ENCODE measurements around the gene ZMYND15.
A peak's percentile ranks its signal among the peaks of the same experiment; 100 is the strongest.

The ZMYND15 gene

DNA sequence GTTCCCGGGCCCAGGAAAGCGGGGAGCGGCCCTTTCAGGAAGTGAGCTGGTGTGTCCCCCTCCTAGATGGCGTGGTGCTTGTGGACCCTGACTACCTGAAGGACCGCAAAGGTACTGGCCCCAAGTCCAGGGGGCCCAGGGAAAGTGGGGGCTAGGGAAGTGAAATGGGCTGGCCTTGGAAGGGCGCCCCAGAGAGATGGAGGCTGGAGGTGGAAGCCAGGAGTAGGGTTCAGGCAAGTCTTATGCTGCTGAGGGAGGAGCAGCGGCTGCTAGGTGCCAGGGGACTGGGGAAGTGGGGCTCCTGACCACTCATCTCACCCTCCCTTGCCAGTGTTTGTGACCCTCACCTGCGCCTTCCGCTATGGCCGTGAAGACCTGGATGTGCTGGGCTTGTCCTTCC is 23.6 kb upstream of the ZMYND15 start:
- no peak for DNase-seq

DNA sequence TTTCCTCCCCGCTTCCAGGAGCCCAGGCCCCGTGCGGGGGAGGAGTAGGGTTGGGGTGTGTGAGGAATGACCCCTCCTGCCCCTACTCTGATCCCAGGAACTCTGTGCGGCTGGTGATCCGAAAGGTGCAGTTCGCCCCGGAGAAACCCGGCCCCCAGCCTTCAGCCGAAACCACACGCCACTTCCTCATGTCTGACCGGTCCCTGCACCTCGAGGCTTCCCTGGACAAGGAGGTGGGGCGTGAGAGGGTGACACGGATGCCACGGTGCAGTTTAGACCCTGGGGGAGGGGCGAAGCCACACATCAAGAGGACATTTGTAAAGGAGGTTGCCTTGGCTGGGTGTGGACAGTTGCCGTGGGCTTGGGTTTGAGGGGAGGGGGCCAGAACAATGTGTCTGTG is 21.8 kb upstream of the ZMYND15 start:
- no peak for DNase-seq

DNA sequence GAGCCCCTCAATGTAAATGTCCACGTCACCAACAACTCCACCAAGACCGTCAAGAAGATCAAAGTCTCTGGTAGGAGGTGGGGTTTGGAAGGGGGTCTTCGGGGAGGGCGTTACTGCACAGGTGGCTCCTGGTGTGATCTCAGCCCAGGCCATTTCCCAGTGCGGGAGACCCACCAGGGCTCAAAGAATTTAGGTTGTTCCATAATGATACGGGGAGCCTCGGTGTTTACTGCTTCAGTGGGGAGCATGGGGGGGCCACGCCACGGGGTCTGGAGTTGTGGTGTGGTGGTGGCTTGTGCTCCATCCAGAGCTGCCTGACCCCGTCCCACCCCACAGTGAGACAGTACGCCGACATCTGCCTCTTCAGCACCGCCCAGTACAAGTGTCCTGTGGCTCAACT is 21.4 kb upstream of the ZMYND15 start:
- DNase-seq, result no peak

DNA sequence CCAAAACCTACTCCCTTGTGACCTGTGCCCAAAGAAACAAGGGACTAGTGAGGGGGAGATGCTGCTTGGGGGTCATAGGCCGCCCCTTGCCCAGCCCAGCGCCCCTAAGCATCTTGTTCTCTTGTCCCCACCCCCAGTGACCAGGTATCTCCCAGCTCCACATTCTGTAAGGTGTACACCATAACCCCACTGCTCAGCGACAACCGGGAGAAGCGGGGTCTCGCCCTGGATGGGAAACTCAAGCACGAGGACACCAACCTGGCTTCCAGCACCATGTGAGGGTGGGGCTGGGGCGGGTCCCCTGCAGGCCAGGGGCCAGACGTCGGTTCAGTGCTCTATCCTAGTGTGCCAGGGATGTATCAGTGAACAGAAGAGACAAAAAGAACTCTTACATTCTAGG is 20.5 kb upstream of the ZMYND15 start:
- DNase-seq, result no peak

DNA sequence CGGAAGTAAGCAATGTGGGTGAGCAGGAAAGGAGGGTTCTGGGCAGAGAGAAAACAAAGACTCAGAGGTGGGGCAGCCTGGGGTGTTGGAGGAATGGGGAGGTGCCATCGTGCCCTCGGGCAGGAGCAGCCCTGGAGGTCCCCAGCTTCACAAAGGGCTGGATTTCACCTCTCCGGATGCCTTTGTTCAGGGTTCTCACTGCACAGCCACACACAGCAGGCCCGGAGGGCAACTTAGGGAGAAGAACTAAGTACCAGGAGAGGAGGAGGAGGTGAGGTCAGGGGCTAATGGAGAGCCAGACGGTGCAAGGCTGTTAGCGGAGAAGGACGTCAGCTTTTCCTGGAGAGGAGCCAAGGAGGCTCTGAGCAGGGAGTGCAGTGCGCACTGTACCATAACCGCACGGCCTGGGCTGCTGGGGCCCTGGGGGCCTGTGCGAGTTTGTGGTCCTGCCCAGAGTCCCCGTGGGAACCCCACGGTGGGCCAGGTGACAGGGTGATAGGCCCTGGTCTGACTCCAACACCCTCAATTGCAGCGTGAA is 19.9 kb upstream of the ZMYND15 start:
- no peak for DNase-seq

DNA sequence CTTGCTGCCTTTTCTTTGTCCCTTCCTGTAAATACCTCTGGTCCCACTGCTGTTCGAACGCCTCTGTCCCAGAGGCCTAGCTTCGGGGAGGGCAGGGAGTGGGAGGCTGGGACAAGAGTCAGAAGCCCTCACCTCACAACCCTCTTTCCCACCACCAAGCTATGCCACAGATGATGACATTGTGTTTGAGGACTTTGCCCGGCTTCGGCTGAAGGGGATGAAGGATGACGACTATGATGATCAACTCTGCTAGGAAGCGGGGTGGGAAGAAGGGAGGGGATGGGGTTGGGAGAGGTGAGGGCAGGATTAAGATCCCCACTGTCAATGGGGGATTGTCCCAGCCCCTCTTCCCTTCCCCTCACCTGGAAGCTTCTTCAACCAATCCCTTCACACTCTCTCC is 18.8 kb upstream of the ZMYND15 start:
- DNase-seq, result no peak

DNA sequence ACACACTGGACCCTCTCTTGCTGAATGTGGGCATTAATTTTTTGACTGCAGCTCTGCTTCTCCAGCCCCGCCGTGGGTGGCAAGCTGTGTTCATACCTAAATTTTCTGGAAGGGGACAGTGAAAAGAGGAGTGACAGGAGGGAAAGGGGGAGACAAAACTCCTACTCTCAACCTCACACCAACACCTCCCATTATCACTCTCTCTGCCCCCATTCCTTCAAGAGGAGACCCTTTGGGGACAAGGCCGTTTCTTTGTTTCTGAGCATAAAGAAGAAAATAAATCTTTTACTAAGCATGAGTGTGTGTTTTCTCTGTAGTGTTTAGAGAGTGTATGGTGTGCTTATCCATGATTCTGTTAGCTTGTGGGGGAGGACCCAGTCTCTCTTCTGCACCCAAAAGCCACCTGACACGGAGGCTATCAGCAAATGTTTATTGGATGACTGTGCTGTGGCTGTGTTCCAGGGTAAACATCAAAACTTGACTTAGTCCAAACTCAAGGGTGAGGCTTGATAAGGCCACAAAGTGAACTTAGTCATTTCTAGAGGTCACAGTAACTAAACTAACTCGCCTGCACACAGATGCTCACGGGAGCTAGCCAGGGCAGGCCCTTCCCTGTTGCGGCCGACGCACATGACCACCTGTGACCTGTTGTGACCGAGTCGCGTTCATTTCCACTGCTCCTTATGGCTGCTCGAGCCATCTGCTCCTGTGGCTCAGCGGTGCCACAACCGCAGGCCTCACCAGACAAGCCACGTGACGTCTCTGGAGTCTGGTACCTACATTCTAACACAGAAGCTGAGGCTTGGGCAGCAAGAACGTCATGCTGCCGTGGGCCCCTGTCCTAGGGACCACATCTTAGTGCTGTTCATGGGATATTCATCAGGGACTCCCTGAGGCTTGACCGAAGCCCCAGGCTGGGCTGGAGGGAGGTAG is 18.2 kb upstream of the ZMYND15 start:
- DNase-seq, result no peak

- DNase-seq, result no peak
Observed at GRCh38 chr17:4722678-4723240, 16.9 kb upstream of the ZMYND15 start.

DNA sequence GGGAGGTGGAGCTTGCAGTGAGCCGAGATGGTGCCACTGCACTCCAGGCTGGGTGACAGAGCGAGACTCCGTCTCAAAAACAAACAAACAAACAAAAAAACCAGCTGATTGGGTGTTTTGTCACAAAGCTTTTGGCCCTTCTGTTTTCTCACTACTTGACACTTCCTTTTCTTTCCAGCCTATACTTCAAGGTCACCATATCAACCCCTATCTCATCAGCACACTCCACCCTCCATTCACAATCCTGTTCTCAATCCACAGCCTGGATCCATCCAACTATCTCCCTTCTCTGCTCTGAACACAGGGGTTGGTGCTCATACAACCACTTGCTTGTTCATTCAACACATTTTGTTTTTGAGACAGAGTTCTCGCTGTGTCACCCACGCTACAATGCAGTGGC is 15.0 kb upstream of the ZMYND15 start:
- DNase-seq, result no peak

DNA sequence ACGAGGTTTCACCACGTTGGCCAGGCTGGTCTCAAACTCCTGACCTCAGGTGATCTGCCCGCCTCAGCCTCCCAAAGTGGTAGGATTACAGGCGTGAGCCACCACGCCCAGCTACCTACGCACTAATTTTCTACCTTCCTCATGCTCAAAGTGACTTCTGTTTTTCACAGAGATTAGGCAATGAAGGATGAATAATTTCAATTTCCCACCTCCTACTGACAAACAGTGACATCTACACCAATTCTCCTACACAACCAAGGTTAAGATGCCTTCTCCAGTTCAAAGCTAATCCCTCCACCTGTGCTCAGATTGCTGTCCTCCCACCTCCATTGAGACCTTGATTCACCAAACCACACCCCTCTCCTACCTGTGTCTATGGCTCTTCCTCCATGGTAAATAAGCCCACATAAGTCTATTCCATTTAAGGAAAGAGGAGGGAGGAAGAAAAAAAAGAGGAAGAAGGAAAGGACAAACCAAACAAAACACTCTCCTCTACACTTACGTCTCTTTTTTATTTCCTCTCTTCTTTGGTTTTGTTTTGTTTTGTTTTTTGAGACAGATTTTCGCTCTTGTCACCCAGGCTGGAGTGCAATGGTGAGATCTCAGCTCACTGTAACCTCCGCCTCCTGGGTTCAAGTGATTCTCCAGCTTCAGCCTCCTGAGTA is 13.9 kb upstream of the ZMYND15 start:
- no peak for DNase-seq

DNA sequence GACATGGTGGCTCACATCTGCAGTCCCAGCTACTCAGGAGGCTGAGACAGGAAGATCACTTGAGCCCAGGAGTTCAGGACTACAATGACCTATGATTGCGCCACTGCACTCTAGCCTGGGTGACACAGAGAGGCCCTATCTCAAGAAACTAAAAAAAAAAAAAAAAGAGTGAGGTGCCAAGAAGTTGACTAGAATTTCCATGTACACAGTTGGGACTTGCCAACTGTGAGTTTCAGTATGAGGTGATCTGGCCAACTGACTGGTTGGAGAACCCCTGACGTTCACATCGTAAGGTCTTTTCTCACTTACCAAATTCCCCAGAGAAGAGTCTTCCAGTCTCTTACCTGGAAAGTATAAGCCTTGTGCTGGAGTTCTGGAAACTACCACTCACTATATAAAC is 11.5 kb upstream of the ZMYND15 start:
- DNase-seq, result peak; percentile 79

DNA sequence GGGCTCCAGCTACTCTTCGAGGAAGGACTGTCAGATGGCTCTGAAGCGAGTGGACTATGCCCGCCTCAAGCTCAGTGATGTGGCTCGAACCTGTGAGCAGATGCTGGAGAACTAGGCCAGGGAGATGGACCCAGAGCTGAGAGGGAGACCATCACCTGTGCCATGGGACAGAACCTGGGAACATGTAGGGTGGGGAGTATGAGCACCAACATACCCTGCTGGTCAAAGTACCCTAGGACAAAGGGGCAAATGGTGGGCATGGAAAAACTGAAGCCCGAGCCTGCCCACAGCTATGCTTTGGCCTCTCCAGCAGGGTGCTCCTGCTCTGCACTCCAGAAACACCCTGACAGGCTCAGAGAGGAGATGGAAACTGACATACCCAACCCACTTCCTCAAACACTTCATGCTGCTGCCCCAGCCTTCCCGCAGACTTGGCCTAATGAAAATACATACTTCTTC is 6.5 kb upstream of the ZMYND15 start:
- peak; percentile 46 for DNase-seq

DNA sequence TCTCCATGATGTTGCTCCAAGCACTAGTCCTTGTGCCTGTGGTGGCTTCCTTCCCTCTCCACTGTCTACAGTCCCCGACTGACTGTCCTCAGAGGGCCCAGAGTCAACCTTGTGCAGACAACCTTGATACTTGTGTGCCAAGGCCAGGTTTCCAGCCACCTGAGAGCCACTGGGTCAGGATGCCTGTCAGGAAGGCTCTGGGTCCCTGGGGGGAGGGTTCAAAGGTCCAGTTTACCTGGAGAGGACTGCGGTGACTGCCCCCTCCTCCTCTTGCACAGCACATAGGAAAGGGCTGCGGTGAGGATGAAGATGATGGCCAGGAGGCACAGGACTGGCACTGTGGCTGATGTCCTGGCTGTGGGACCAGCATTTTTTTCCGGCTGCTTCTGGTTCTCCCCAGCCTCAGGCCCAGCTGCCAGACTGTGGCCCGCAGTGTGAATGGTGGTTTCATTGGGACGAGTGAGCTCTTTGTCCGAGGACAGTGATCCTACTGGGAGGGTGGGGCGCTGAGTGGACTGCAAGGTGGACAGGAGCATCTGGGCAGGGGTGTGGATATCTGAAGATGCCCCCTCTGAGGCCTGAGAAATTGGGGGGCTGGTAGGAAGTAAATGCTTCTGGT is 4.7 kb upstream of the ZMYND15 start:
- DNase-seq, result no peak

DNA sequence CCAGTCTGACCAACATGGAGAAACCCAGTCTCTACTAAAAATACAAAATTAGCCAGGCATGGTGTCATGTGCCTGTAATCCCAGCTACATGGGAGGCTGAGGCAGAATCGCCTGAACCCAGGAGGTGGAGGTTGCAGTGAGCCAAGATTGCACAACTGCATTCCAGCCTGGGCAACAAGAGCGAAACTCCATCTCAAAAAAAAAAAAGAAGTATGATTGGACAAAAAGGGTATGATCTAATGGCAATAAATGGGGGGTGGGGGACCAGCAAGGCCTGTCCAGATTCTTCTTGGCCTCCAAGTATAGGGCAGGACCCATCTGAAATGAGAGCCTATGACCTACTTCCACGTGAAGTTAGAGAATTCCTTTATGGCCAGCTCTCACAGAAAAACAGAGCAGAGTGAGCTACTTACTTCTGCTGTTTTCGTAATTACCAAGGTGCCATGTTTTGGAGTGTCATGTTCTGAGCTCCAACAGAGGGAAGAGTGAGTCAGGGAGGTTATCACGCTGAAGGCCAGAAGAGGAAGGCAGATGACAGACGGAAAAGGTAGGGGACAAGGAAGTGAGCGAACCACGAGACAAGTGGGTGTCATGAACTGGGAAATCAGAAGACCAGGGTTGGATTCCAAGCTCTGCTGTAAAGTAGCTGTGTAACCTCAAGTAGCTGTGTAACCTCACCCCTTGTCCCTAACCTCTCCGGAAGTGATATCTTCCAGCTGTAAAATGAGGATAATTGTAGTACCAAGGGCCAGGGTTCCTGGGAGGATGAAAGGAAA is 3.6 kb upstream of the ZMYND15 start:
- no peak for DNase-seq

DNA sequence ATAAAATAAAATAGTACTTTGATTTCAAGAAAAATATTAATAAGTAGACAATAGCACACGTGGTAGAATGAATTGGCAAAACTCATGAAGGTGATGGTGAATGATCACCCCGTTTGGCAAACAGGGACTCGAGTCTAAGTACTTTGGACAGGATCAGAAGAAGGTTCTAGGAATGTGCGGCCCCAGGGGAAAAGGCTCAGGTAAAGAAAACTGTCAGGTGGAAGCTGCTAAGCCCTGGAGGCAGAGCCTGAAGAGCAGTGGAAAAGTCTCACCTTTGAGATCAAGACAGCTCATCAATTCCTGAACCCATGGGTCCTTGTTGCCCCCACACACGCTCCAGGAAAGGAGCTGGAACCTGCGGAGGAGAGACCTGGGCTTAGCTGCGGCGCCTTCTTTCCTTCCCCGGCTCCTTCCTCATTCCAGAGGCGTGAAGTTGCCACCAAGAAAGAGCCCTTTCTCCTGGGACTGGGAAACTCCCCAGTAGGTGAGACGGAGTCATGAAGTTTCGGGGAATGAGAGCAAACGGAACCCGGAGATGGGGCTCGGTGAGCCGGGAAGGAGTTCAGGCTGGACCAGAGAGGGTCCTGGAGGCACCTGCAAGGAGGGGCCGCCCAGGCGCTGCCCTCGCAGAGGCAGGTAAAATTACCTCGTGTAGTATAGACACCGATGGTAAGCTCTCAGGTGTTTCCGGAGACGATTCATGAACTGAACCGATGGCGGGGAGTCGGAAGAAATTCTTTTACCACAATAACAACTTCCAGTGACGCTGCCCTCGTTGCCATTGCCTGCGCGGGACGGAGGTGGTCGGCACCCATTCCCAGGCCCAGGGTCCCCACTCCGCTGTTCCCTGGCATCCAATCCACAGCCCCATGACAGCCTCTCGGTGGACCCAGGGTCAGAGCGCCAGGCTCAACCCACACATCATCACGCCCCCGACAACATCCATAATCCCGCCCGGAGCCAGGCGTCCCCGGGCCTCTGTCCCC is 1.2 kb upstream of the ZMYND15 start:
- no peak for DNase-seq

GRCh38 chr17:4740025-4740351 is 355 bp downstream of the ZMYND15 start:
- no peak for DNase-seq

- no peak for DNase-seq
Observed at GRCh38 chr17:4740584-4740983, 951 bp downstream of the ZMYND15 start.

GRCh38 chr17:4741544-4741943 is 1.9 kb downstream of the ZMYND15 start:
- DNase-seq, result no peak

DNA sequence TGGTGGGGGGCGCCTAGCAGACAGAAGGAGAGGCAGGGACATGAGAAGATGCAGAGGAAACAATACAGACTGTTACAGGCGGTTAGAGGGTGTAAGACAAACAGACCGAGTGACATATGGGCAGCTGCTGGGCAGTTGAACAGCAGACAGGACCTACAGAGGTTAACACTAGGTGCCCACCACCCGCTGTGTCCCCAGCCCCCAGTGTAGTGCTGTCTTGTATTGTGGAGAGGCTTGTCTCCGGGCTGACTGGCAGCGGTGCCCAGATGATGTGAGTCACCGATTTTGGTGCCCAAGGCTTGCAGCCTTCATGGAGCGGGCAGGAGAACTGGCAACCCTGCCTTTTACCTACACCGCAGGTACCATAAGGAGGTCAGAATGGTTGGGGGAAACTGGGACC is 2.5 kb downstream of the ZMYND15 start:
- DNase-seq, result no peak

DNA sequence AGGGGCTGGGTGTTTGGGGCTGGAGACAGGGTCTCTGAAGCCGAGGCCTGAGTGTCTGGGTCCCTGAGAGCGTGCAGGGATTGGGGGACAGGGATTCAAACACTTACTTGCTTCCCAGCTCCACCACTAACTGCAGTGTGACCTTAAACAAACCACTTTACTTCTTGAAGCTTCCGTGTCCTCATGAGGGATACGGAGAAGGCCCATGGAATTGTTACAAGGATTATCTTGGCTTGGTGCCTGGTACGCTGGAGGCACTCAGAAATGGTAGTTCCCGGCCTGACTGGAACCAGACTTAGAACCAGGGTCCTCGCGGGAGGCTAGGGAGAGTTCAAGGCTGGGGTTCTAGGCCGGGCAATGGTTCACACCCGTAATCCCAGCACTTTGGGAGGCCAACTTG is 3.0 kb downstream of the ZMYND15 start:
- DNase-seq, result no peak

- DNase-seq, result no peak
Observed at GRCh38 chr17:4743216-4743615, 3.6 kb downstream of the ZMYND15 start.

Measured in activated CD4-positive, alpha-beta T cell treated with anti-CD3 and anti-CD28 coated beads, Interleukin-2, amount 50 U/mL, for 16 hours (primary cell).